ENCODE results near the gene CASTOR2. TPM values are rescaled to one million over a fixed set of nuclear protein-coding genes. Genes with fewer than 3 reads are reported as not detected.

CASTOR2 gene
- total and polyA plus RNA-seq, 5 experiments from 2014 or later: 0.31 to 9.3 (median 1.5) TPM

Other genes starting within 250 kb of the CASTOR2 start
- gene NCF1, start 190.7 kb upstream of the CASTOR2 start, total RNA-seq: 10 to 100 TPM; 12.0 to 13.0 TPM
- gene NCF1, start 190.7 kb upstream of the CASTOR2 start, polyA plus RNA-seq: 10 to 100 TPM in 2 of 3 donors, 1 to 10 TPM in 1; 9.0 to 11.6 (median 10.4) TPM
- 10 to 100 TPM; 40.8 to 43.0 TPM for gene GTF2IRD2, start 113.1 kb upstream of the CASTOR2 start, total RNA-seq
- 10 to 100 TPM; 14.3 to 14.5 (median 14.4) TPM for gene GTF2IRD2, start 113.1 kb upstream of the CASTOR2 start, polyA plus RNA-seq
- 10 to 100 TPM; 29.3 to 30.0 TPM for gene RCC1L, start 109.1 kb downstream of the CASTOR2 start, total RNA-seq
- 10 to 100 TPM; 29.2 to 42.7 (median 34.0) TPM for gene RCC1L, start 109.1 kb downstream of the CASTOR2 start, polyA plus RNA-seq
- 100 to 1,000 TPM; 104 to 107 TPM for gene GTF2IRD2B, start 127.9 kb downstream of the CASTOR2 start, total RNA-seq
- gene GTF2IRD2B, start 127.9 kb downstream of the CASTOR2 start, polyA plus RNA-seq: 10 to 100 TPM; 28.9 to 41.4 (median 35.5) TPM

Measured in naive thymus-derived CD8-positive, alpha-beta T cell (primary cell).